ENCODE measurements around the gene GRHL3. TPM values are rescaled to one million over a fixed set of nuclear protein-coding genes. Genes with fewer than 3 reads are reported as not detected.

Gene GRHL3
- total and polyA plus RNA-seq, 2 donors (not counting 3 experiments of a cell fraction or from before 2014, with no cell fraction given) = not detected

DNA sequence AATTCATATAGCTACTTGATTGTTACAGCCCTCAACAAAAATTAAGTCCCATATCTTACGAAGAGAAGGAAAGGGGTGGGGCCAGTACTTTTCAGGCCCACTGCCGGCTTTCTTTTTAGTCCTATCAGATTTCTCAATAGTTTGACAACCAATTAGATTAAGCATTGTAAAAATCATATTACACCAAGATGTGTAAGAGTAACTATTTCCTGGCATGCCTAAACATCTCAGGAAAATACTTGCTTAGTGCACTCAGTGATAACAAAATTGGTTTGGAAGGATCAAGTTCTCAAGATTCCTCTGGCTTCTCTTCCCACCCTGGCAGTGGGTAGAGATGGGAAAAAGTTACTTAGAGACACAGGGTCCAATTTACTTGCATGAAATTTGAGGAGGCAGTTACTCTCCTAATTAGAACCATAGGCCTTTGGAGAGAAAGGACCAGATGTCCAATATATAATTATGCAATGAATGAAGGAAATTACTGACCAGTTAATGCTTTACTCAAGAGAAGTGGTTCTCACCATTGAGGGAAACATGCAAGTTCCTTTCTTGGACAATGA is 64.3 kb downstream of the GRHL3 start:
- no peaks in the 10 kb centered on the region for H3K79me2 ChIP-seq (ENCODE audit: control insufficient read depth, insufficient read depth, low read length)
- no peaks in the 10 kb centered on the region for H3K36me3 ChIP-seq (ENCODE audit: control insufficient read depth in 2 of 2, extremely low read depth in 1 of 2, insufficient read depth in 2 of 2, low read length in 2 of 2)
- no peak overlapping the region for H2AFZ ChIP-seq (ENCODE audit: low read depth, low read length)
- no peak for FAIRE-seq
- H3K9me3 ChIP-seq (replicated peaks; ENCODE audit: control insufficient read depth, insufficient read depth, low read length) = no peaks in the 10 kb centered on the region
- H3K9ac ChIP-seq (replicated peaks; ENCODE audit: extremely low read depth, insufficient read depth, low read length) = no peak overlapping the region
- H4K20me1 ChIP-seq (replicated peaks; ENCODE audit: control insufficient read depth, extremely low read depth, insufficient read depth, low read length) = no peaks in the 10 kb centered on the region
- intact Hi-C loops (cut with micrococcal nuclease) = no loop called here
- H3K9me1 ChIP-seq (replicated peaks; ENCODE audit: control insufficient read depth, extremely low read depth, insufficient read depth, low read length) = no peaks in the 10 kb centered on the region
- no TSS peak for BruUV-seq (replicated peaks)
- no peak for DNase-seq (ENCODE audit: low read depth, low spot score)
- no peak overlapping the region for H3K27ac ChIP-seq (ENCODE audit: insufficient read depth, low read depth, low read length)
- POLR2A ChIA-PET = no interaction called here
- CTCF ChIA-PET = interaction anchor here (0.6 to 8.2 kb wide), 8 partner anchors 11 to 184 kb away, joined by 3 to 132 read pairs (median 4); no protein-coding TSS in a partner anchor
- H3K4me1 ChIP-seq (ENCODE audit: control insufficient read depth, extremely low read depth, insufficient read depth, low read length) = peaks cover 12% of the 10 kb centered on the region
- dilution Hi-C loops (cut with MboI; ENCODE audit: extremely low pct_ligation_motif_present, low sequenced_read_pairs) = no loop called here
- TF ChIP-seq, protein P1, sequence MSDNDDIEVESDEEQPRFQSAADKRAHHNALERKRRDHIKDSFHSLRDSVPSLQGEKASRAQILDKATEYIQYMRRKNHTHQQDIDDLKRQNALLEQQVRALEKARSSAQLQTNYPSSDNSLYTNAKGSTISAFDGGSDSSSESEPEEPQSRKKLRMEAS (IDR thresholded peaks at IDR 0.05; ENCODE audit: insufficient read depth, insufficient read length) = no peak
- TF ChIP-seq, protein P2, sequence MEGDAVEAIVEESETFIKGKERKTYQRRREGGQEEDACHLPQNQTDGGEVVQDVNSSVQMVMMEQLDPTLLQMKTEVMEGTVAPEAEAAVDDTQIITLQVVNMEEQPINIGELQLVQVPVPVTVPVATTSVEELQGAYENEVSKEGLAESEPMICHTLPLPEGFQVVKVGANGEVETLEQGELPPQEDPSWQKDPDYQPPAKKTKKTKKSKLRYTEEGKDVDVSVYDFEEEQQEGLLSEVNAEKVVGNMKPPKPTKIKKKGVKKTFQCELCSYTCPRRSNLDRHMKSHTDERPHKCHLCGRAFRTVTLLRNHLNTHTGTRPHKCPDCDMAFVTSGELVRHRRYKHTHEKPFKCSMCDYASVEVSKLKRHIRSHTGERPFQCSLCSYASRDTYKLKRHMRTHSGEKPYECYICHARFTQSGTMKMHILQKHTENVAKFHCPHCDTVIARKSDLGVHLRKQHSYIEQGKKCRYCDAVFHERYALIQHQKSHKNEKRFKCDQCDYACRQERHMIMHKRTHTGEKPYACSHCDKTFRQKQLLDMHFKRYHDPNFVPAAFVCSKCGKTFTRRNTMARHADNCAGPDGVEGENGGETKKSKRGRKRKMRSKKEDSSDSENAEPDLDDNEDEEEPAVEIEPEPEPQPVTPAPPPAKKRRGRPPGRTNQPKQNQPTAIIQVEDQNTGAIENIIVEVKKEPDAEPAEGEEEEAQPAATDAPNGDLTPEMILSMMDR (IDR thresholded peaks at IDR 0.05; ENCODE audit: extremely low read depth in 1 of 2, insufficient read depth in 1 of 2, low read depth in 1 of 2, low read length in 2 of 2) = no peak
- TF ChIP-seq POLR2A (IDR thresholded peaks at IDR 0.05; ENCODE audit: low read depth, low read length) (no peak), EZH2 (IDR thresholded peaks at IDR 0.05; ENCODE audit: borderline replicate concordance, low read depth, low read length, severe bottlenecking) (no peak), GATA2 (IDR thresholded peaks at IDR 0.05; ENCODE audit: insufficient read depth, insufficient read length, low read depth, low read length) (no peak), JUN (IDR thresholded peaks at IDR 0.05; ENCODE audit: borderline replicate concordance, insufficient read depth, insufficient read length, low read depth) (no peak), FOS (IDR thresholded peaks at IDR 0.05; ENCODE audit: borderline replicate concordance, insufficient read depth, low read length) (no peak), POLR2AphosphoS5 (IDR thresholded peaks at IDR 0.05; ENCODE audit: insufficient read depth, low read depth, low read length) (no peak), MYC (IDR thresholded peaks at IDR 0.05; ENCODE audit: low read depth, low read length) (no peak)
- H3K4me2 ChIP-seq (ENCODE audit: insufficient read depth, low read length) = no peak overlapping the region
- no peaks in the 10 kb centered on the region for H3K27me3 ChIP-seq (ENCODE audit: control insufficient read depth in 2 of 2, insufficient read depth in 2 of 2, low read length in 2 of 2)
- H3K4me3 ChIP-seq (replicated peaks in 1 of 3; ENCODE audit: insufficient read depth in 1 of 3, low read depth in 1 of 3, low read length in 3 of 3) = no peak overlapping the region
